ENCODE results near the gene MPP1.
A peak's percentile ranks its signal among the peaks of the same experiment; 100 is the strongest.

MPP1 gene

GRCh38 chrX:154775419-154776349, 29.6 kb downstream of the MPP1 start:
- peak; percentile 29 for DNase-seq (ENCODE audit: low read depth)

DNA sequence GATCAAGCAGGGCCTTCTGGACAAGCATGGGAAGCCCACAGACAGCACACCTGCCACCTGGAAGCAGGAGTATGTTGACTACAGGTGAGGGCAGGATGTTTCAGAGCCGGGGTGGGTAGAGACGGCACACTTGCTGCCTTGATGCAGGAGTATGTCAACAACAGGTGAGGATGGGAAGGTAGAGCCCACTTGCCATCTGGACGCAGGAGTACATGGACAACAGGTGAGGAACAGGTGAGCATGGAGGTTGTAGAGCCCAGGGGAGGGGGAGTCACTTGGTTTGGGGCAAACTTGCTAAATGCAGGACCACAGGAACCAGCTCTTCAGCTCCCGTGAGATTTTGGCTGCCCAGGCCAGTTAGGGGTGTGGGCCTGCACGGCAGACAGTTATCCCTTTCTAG, 30.7 kb downstream of the MPP1 start:
- DNase-seq (ENCODE audit: low read depth) = no peak

DNA sequence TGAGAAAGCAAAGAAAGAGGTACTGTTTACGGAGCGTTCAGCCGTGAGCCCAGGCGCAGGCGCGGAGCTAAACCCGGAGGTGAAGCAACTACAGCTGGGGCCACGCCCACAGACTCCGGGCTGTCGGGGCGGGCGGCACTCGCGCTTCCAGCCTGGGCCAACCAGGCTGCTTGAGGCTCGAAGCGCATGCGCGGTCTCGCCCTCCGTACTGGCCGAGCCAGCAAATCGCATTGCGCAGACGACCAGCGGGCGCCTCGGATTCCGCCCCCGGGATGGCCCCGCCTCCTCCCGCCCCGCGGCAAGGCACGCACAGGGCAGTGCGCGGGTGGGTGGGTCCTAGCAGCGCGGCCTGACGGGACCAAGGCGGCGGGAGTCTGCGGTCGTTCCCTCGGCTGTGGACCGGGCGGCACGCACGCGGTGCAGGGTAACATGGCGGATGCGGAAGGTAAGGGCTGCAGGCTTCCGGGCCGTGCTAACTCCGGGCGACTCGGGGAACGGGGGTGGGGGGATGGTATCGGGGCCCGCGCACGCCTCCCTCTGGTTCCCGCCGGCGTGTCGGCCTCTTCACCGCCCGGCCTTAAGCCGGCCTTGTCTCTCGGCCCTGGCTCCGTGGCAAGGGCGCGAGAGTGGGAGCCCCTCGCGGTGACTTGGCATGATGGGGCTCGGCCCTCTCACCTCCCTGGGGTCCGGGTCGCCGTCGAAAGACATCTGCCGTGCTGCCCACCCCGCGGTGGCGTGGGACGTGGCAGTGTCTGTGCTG, 42.6 kb downstream of the MPP1 start, which contains the start of gene DKC1:
TSS of gene DKC1 (plus strand) at position 328 of the 760 bp plus-strand sequence. CDS start at position 430, 102 bp downstream.
- peak; percentile 94 for DNase-seq (ENCODE audit: low read depth)

GRCh38 chrX:154761977-154762536, 43.2 kb downstream of the MPP1 start:
- no peak for DNase-seq (ENCODE audit: low read depth)

DNA sequence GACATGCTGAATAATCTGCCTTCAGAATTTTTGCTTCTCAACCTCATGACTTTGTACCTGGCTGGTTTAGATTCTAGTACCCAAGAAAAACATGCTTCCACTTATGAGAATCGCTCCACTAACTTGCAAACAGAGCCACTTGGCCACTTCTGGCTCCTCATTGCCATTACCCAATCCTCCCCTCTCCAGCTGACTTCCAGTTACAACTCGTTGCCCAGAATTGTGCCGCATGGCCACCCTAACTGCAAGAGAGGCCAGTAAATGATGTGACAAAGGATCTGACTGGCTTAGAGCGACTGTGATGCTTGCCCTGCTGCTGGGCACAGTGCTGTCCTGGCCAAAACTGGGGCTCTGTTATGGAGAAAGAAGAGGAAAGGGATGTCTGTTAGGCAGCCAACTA, 46.6 kb downstream of the MPP1 start:
- DNase-seq (ENCODE audit: low read depth) = no peak

- DNase-seq (ENCODE audit: low read depth) = no peak
Measured at GRCh38 chrX:154751669-154752271, 53.5 kb downstream of the MPP1 start.

DNA sequence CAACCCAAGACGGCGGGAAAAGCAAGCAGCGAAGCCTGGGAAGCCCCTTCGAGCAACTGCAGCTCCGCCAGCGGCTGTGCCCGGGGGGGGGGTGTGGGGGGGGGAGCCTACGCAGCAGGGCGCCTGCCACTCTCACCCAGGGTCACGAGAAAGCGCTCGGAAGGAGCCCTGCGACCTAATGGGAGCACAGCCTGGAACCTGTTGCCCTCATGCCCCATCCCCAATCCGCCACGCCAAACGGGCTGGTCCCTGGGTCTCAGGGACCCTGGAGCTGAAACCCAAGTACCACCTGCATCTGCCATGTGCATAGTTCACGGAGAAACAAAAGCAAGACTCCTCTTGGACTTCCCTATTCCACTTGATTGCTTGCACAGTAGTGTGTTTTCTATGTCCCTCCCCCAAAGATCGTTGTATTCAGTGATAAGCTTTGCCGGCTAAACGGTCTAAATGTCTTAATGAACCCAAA, 54.0 kb downstream of the MPP1 start:
- no peak for DNase-seq (ENCODE audit: low read depth)

GRCh38 chrX:154750301-154751202, 54.7 kb downstream of the MPP1 start, which contains the start of gene GAB3:
Gene GAB3, minus strand, starts transcription at chrX:154751077. Its CDS starts 52 bp downstream, at chrX:154751025.
- no peak for DNase-seq (ENCODE audit: low read depth)

- DNase-seq (ENCODE audit: low read depth) = no peak
Measured at GRCh38 chrX:154749856-154750255, 55.4 kb downstream of the MPP1 start.

- DNase-seq (ENCODE audit: low read depth) = peak; percentile 26
Measured at GRCh38 chrX:154748712-154749339, 56.5 kb downstream of the MPP1 start.

GRCh38 chrX:154742613-154743012, 62.7 kb downstream of the MPP1 start:
- DNase-seq (ENCODE audit: low read depth) = no peak

DNA sequence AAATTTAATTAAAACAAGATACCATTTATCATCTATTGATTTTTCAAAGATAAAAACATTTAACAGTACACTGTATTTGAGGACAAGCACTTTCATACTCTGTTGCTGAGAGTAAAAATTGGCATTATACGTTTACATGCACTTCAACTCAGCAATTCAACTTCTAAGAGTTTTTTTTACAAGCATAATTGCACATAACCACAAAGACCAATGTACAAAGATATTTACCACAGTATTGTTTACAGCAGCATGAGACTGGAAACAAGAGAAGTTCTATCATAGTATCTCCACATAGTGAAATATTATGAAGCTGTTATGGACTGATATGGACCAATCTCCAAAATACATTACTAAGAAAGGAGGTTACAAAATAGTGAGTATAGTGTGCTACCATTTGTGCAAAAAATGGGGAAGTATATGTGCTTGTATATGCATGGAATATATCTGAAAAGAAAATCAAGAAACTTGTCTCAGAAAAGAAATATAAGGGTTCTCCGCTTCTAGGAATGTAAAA, 65.3 kb downstream of the MPP1 start:
- DNase-seq (ENCODE audit: low read depth) = no peak

- DNase-seq (ENCODE audit: low read depth) = peak; percentile 75
Measured at GRCh38 chrX:154738011-154738738, 67.1 kb downstream of the MPP1 start.

DNA sequence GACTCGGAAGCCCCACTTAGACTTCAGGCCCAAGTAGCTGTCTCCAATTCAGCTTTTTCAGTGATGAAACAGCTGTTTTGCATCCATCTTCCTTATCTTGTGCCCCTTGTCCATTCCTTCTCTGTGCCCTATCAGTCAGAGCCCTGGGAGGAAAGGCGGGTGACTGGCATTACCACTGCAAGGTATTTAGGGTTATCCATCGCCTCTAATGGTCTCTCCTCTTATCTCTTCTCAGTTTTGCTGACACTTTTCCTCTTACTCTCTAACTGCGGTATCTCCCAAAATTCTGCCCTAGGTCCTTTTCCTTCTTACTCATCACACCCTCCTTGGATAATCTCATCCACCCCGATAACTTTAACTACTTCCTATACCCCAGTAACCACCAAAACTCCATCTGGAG, 68.1 kb downstream of the MPP1 start:
- DNase-seq (ENCODE audit: low read depth) = no peak

DNA sequence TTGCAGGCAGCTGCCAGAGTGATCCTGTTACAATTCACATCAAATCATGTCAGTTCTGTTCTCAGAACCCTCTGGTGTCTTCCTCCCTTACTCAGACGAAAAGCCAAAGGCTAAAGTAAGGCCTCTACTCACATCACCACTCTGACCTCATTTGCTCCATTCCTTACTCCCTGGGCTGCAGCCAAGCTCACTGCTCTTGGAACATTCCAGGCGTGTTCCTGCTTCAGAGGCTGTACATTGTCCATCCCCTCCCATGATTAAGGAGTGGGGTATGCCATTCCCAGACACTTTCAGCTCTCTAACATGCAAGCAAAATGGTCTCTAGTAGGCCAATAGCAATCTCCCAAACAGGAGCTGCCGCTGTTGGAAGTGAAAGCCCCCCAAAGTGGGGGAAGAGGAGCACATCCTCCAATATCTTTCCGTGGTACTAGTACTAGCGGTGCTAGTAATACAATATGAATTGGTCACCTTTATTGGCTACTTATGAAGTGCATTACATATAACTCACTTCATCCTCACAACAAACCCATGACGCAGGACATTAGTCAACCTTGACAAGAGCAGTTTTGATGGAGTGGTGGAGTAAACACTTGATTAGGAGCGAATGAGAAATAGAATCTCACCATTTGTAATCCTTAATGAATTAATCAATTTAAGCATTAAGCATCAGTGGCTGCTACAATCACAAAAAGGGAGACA, 69.4 kb downstream of the MPP1 start:
- peak; percentile 87 for DNase-seq (ENCODE audit: low read depth)

GRCh38 chrX:154734061-154734781, 71.1 kb downstream of the MPP1 start:
- peak; percentile 59 for DNase-seq (ENCODE audit: low read depth)

DNA sequence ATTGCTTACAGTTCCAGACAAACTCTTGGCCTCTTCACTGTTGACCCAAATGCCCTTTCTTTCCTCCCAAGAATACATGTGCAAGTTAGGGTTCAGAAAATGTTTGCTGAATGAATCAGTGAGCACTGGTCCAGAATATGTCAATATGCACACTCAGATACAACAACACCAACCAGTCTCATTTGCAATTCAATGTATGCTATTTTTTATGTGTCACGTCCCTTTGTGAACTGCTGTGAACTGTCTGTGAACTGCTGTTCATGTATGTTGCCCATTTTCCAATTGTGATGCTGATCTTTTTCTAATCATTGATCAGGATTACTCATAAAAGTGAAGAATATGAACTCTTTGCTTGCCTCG, 72.2 kb downstream of the MPP1 start:
- peak; percentile 48 for DNase-seq (ENCODE audit: low read depth)

DNA sequence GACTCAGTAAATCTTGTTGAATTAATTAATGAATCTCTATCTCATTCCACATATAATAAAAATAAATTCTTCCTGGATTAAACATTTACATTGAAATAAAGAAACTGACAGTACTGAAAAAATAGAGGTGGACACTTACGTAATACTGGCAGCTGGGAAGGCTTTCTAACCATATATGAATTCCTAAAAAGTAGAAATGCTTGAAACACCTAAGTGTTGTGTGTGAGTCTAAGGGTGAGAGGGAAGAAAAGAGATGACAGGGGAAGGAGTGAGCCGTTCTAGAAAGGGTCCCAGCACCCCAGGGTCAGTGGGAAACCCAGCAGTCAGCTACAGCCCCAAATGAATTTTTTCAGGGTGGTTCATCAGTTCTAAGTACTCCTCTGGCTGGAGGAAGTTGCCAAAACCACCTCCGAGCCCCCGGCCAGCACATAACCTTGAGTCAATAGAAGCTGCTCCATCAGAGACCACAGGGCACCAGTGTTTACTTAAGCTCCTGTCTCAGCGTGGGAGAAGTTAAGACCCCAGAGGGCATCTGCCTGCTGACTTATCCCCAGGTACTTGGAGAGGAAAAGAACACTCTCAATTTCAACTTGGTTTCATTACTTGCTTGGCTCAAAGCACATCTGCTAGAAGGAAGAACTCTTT, 72.7 kb downstream of the MPP1 start:
- DNase-seq (ENCODE audit: low read depth) = no peak
